Smooth muscle cell (in vitro differentiated cells): ENCODE measurements around the gene APOBEC3H. TPM values are rescaled to one million over a fixed set of nuclear protein-coding genes. Genes with fewer than 3 reads are reported as not detected.

Source experiments
- DNase-seq: peaks from one replicate; lab custom pipeline; 2025; ENCODE audit not compliant: unreplicated experiment; lab: John Stamatoyannopoulos, UW
- H2AFZ ChIP-seq: fragments of 200-600 bp; sonication (generic); 2 replicates; pipeline ENCODE4 v1.6.0; 2016; ENCODE audit warnings: antibody characterized with exemption, low read depth, mild to moderate bottlenecking
- H3F3A ChIP-seq: fragments of 200-600 bp; sonication (generic); 2 replicates; pipeline ENCODE4 v1.6.0; 2017; ENCODE audit warnings: antibody characterized with exemption, low read depth
- H3K27ac ChIP-seq: fragments of 200-600 bp; sonication (generic); 2 replicates; pipeline ENCODE4 v1.5.1; 2016; ENCODE audit warnings: low read depth, mild to moderate bottlenecking
- H3K27me3 ChIP-seq: fragments of 200-600 bp; sonication (generic); 2 replicates; pipeline ENCODE4 v1.6.1; 2016; ENCODE audit warnings: low read depth, mild to moderate bottlenecking
- H3K36me3 ChIP-seq: fragments of 200-600 bp; sonication (generic); 2 replicates; pipeline ENCODE4 v1.5.1; 2016; ENCODE audit warnings: low read depth
- H3K4me1 ChIP-seq: fragments of 200-600 bp; sonication (generic); 2 replicates; pipeline ENCODE4 v1.5.1; 2016; ENCODE audit warnings: low read depth
- H3K4me2 ChIP-seq: fragments of 200-600 bp; sonication (generic); 2 replicates; pipeline ENCODE4 v1.6.0; 2016; ENCODE audit warnings: mild to moderate bottlenecking
- H3K4me3 ChIP-seq: fragments of 200-600 bp; sonication (generic); 2 replicates; pipeline ENCODE4 v1.5.1; 2016; ENCODE audit warnings: mild to moderate bottlenecking
- H3K79me2 ChIP-seq: fragments of 200-600 bp; sonication (generic); 2 replicates; pipeline ENCODE4 v1.6.0; 2016; ENCODE audit warnings: low read depth, mild to moderate bottlenecking
- H3K9ac ChIP-seq: fragments of 200-600 bp; sonication (generic); 2 replicates; pipeline ENCODE4 v1.6.0; 2016; ENCODE audit warnings: low read depth
- H3K9me3 ChIP-seq: fragments of 200-600 bp; sonication (generic); replicated peaks from 2 replicates; pipeline ENCODE4 v1.5.1; 2016; ENCODE audit warnings: low read depth
- H4K20me1 ChIP-seq: fragments of 200-600 bp; sonication (generic); 2 replicates; pipeline ENCODE4 v1.6.0; 2016; ENCODE audit warnings: low read depth
- WGBS: methylation state at CpG from one replicate; pipeline ENCODE4 v1.1.7; 2016; ENCODE audit warnings: low lambda C conversion rate; 5-methylcytosine and 5-hydroxymethylcytosine counted together
- polyA plus RNA-seq: library from polyadenylated mRNA; unstranded; fragments of >200 nt; fragmentation: Nextera tagmentation; extraction: Ambion mirVana; gene quantifications from 2 replicates; pipeline ENCODE4 v1.2.1, GENCODE V29; 2016
- total RNA-seq: library from RNA; depleted of rRNA; stranded (reverse); fragments of >200 nt; gene quantifications from 2 replicates; pipeline ENCODE4 v1.2.3, GENCODE V29; 2014
- TF ChIP-seq, protein P1 (sequence below): fragments of 200-600 bp; sonication (generic); IDR thresholded peaks from 2 replicates; pipeline ENCODE4 v1.5.1; 2017; ENCODE audit warnings: borderline replicate concordance, mild to moderate bottlenecking, antibody characterized with exemption; ENCODE audit not compliant: insufficient read depth, poor library complexity, severe bottlenecking

Gene APOBEC3H
- total and polyA plus RNA-seq, 2 experiments from 2014 or later = 0.31 to 0.57 TPM

DNA sequence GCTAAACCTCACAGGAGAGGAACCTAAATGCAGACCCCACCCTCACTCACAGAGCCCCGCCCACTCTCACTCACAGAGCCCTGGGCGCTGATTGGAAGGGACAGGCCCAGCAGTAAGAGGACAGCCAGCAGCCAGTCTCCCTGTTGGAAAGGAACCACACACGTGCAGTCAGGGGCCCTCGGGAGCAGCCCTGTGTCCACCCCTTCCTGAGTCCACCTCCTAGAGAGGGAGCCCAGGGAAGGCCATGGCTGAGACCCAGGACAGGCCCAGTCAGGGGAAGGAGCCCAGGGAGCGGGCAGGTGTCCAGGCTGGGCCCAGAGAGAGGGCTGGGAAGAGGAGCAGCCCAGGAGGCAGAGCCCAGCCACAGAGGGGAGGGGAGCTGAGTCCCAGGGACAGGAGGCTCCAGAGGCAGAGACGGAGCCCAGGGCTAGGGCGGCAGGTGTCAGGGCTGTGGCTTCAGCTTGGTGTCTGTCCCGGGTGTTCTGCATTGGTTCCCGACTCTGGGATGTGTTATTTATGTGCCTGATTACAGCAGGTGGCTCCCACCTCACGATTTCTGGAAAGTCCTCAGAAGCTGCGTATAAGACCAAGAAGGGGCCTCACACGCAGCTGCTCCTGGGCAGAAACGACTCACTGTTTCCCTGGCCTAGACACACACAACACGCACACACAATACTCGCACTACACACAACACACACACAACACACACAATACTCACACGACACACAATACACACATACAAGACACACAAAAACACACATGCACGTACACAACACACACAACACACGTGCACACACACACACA lies 9.0 kb upstream of the APOBEC3H start:
- Histone ChIP-seq H3K9me3 (no peaks in the 10 kb centered on the region), H3K36me3 (no peaks in the 10 kb centered on the region), H3K27me3 (no peaks in the 10 kb centered on the region), H2AFZ (no peak overlapping the region), H3K4me1 (no peaks in the 10 kb centered on the region), H3K79me2 (no peaks in the 10 kb centered on the region), H3K4me2 (no peak overlapping the region), H3F3A (no peaks in the 10 kb centered on the region), H3K27ac (no peak overlapping the region), H4K20me1 (no peaks in the 10 kb centered on the region), H3K9ac (no peak overlapping the region), H3K4me3 (no peak overlapping the region)
- DNase-seq = no peak
- TF ChIP-seq, protein P1, sequence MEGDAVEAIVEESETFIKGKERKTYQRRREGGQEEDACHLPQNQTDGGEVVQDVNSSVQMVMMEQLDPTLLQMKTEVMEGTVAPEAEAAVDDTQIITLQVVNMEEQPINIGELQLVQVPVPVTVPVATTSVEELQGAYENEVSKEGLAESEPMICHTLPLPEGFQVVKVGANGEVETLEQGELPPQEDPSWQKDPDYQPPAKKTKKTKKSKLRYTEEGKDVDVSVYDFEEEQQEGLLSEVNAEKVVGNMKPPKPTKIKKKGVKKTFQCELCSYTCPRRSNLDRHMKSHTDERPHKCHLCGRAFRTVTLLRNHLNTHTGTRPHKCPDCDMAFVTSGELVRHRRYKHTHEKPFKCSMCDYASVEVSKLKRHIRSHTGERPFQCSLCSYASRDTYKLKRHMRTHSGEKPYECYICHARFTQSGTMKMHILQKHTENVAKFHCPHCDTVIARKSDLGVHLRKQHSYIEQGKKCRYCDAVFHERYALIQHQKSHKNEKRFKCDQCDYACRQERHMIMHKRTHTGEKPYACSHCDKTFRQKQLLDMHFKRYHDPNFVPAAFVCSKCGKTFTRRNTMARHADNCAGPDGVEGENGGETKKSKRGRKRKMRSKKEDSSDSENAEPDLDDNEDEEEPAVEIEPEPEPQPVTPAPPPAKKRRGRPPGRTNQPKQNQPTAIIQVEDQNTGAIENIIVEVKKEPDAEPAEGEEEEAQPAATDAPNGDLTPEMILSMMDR = no peak
- WGBS = 75% methylated on average over 17 of the region's 18 CpGs

DNA sequence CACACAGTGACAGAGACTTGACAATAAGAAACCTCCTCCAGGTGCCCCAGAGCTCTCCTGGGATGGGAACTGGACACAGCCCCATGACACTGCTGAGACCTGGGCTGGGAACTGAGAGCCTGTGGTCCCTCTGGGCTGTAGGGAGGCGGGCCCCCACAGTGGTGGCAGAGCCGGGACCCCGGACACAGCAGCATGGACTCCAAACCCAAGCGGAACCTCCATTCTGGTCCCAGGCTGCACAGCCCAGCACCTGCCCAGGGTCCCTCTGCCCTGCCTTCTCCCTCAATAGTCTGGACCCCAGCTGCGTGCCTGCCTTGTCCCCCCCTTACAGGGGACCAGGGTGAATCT lies 8.4 kb upstream of the APOBEC3H start:
- Histone ChIP-seq H2AFZ (no peak overlapping the region), H3F3A (no peaks in the 10 kb centered on the region), H3K9ac (no peak overlapping the region), H3K36me3 (no peaks in the 10 kb centered on the region), H3K27me3 (no peaks in the 10 kb centered on the region), H3K27ac (no peak overlapping the region), H3K9me3 (no peaks in the 10 kb centered on the region), H3K4me2 (no peak overlapping the region), H3K4me1 (no peaks in the 10 kb centered on the region), H3K79me2 (no peaks in the 10 kb centered on the region), H4K20me1 (no peaks in the 10 kb centered on the region), H3K4me3 (no peak overlapping the region)
- 92% methylated on average over 5 of the region's 5 CpGs for WGBS
- DNase-seq = no peak
- TF ChIP-seq, protein P1 = no peak

DNA sequence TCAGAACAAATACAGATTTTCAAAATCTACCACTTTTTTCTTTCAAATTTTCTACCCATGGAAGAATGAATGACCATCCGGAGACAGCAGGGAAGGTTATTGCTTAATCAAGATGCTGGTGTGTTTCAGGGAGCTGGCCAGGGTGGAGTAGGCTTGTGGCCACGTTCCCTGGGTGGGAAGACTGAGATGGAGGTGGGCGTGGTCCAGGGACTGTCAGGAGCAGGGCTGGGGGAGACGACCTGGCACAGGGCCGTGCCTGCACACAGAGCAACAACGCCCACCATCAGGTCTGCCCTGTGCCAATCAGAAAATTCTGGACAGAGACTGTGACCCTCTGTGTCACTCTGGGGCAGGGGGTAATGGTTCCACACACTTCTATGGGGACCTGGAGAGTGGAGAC lies 7.1 kb upstream of the APOBEC3H start:
- no peaks in the 10 kb centered on the region for H3K36me3 ChIP-seq
- no peaks in the 10 kb centered on the region for H3K4me1 ChIP-seq
- H2AFZ ChIP-seq = no peak overlapping the region
- H3K9me3 ChIP-seq = no peaks in the 10 kb centered on the region
- H3K79me2 ChIP-seq = no peaks in the 10 kb centered on the region
- no peak overlapping the region for H3K4me2 ChIP-seq
- H4K20me1 ChIP-seq = no peaks in the 10 kb centered on the region
- 88% methylated on average over 6 of the region's 6 CpGs for WGBS
- H3K27ac ChIP-seq = no peak overlapping the region
- TF ChIP-seq, protein P1 = no peak
- H3K27me3 ChIP-seq = no peaks in the 10 kb centered on the region
- no peak overlapping the region for H3K9ac ChIP-seq
- no peak for DNase-seq
- H3K4me3 ChIP-seq = no peak overlapping the region
- H3F3A ChIP-seq = no peaks in the 10 kb centered on the region
